Peyer's patch (tissue), 4 donors: ENCODE data around the gene FUBP3.

Source experiments
- POLR2A ChIP-seq, 2 donors: fragments of 450-650 bp; IDR thresholded peaks; one replicate each; pipeline ENCODE4 v1.5.1; 2017; ENCODE audit warnings: antibody characterized with exemption in 2 of 2, mild to moderate bottlenecking in 2 of 2, moderate library complexity in 2 of 2
- TF ChIP-seq, protein P1 (sequence below), 6 experiments: fragments of 450-650 bp in 4 of 6; fragments of 200-600 bp in 2 of 6; sonication (generic) in 1 of 6; IDR thresholded peaks; one replicate each; pipeline ENCODE4 v1.5.1; 2017 to 2019; ENCODE audit warnings: antibody characterized with exemption in 6 of 6, mild to moderate bottlenecking in 3 of 6, moderate library complexity in 1 of 6

DNA sequence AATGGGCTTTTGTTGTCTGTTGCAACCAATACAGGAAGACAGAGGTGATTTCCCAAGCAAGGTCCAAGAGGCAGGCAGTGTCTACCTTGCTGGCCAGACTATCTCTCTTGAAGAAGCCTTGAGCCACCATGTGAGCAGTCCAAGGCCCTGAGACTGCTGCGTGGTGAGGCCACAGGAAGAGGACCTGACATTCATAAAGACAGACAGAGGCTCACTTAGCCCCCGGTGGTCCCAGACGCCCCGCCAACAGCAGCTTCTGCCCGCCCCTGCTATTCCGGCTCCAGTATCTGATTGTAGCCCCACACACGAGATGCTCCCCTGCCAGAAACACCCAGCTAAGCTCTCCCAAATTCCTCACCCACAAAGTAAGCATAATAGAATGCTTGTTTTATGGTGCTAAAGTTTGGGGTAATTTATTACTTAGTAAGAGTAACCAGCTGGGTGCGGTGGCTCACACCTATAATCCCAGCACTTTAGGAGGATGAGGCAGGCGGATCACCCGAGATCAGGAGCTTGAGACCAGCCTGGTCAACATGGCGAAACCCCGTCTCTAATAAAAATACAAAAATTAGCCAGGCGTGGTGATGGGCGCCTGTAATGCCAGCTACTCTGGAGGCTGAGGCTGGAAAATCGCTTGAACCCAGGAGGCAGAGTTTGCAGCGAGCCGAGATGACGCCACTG, 22.8 kb upstream of the FUBP3 start:
- TF ChIP-seq, protein P1, sequence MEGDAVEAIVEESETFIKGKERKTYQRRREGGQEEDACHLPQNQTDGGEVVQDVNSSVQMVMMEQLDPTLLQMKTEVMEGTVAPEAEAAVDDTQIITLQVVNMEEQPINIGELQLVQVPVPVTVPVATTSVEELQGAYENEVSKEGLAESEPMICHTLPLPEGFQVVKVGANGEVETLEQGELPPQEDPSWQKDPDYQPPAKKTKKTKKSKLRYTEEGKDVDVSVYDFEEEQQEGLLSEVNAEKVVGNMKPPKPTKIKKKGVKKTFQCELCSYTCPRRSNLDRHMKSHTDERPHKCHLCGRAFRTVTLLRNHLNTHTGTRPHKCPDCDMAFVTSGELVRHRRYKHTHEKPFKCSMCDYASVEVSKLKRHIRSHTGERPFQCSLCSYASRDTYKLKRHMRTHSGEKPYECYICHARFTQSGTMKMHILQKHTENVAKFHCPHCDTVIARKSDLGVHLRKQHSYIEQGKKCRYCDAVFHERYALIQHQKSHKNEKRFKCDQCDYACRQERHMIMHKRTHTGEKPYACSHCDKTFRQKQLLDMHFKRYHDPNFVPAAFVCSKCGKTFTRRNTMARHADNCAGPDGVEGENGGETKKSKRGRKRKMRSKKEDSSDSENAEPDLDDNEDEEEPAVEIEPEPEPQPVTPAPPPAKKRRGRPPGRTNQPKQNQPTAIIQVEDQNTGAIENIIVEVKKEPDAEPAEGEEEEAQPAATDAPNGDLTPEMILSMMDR (IDR thresholded peaks at IDR 0.05), result no peak
- TF ChIP-seq POLR2A (IDR thresholded peaks at IDR 0.05), result no peak
